ENCODE measurements around the gene SLC4A11. TPM values are rescaled to one million over a fixed set of nuclear protein-coding genes. Genes with fewer than 3 reads are reported as not detected.

Gene SLC4A11
- total RNA-seq, 1 experiment from 2014 or later = 71.0 TPM

- no peak for DNase-seq (ENCODE audit: extremely low read depth, low read depth)
Measured at GRCh38 chr20:3247638-3248037, 8.6 kb upstream of the SLC4A11 start.

- no peak for DNase-seq (ENCODE audit: extremely low read depth, low read depth)
Measured at GRCh38 chr20:3246682-3247081, 7.7 kb upstream of the SLC4A11 start.

GRCh38 chr20:3245711-3246110 lies 6.7 kb upstream of the SLC4A11 start:
- DNase-seq (ENCODE audit: extremely low read depth, low read depth) = no peak

- DNase-seq (ENCODE audit: extremely low read depth, low read depth) = no peak
Measured at GRCh38 chr20:3245156-3245555, 6.2 kb upstream of the SLC4A11 start.

- DNase-seq (ENCODE audit: extremely low read depth, low read depth) = no peak
Measured at GRCh38 chr20:3244613-3245012, 5.6 kb upstream of the SLC4A11 start.

- DNase-seq (ENCODE audit: extremely low read depth, low read depth) = no peak
Measured at GRCh38 chr20:3243718-3244358, 4.8 kb upstream of the SLC4A11 start.

- no peak for DNase-seq (ENCODE audit: extremely low read depth, low read depth)
Measured at GRCh38 chr20:3242172-3242692, 3.2 kb upstream of the SLC4A11 start.

- no peak for DNase-seq (ENCODE audit: extremely low read depth, low read depth)
Measured at GRCh38 chr20:3240776-3241363, 1.9 kb upstream of the SLC4A11 start.

- no peak for DNase-seq (ENCODE audit: extremely low read depth, low read depth)
Measured at GRCh38 chr20:3239867-3240775, 1.1 kb upstream of the SLC4A11 start.

- DNase-seq (ENCODE audit: extremely low read depth, low read depth) = no peak
Measured at GRCh38 chr20:3238616-3239025, 369 bp downstream of the SLC4A11 start.

- DNase-seq (ENCODE audit: extremely low read depth, low read depth) = no peak
Measured at GRCh38 chr20:3237958-3238615, 903 bp downstream of the SLC4A11 start.

- DNase-seq (ENCODE audit: extremely low read depth, low read depth) = no peak
Measured at GRCh38 chr20:3237011-3237957, 1.7 kb downstream of the SLC4A11 start.

GRCh38 chr20:3235666-3236324 lies 3.2 kb downstream of the SLC4A11 start:
- no peak for DNase-seq (ENCODE audit: extremely low read depth, low read depth)

- DNase-seq (ENCODE audit: extremely low read depth, low read depth) = no peak
Measured at GRCh38 chr20:3233991-3234498, 4.9 kb downstream of the SLC4A11 start.

GRCh38 chr20:3233131-3233990 lies 5.6 kb downstream of the SLC4A11 start:
- no peak for DNase-seq (ENCODE audit: extremely low read depth, low read depth)

- DNase-seq (ENCODE audit: extremely low read depth, low read depth) = no peak
Measured at GRCh38 chr20:3231889-3232588, 7.0 kb downstream of the SLC4A11 start.

- DNase-seq (ENCODE audit: extremely low read depth, low read depth) = no peak
Measured at GRCh38 chr20:3231116-3231515, 7.9 kb downstream of the SLC4A11 start.
